ENCODE measurements around the gene TNNC1.

TNNC1 gene

DNA sequence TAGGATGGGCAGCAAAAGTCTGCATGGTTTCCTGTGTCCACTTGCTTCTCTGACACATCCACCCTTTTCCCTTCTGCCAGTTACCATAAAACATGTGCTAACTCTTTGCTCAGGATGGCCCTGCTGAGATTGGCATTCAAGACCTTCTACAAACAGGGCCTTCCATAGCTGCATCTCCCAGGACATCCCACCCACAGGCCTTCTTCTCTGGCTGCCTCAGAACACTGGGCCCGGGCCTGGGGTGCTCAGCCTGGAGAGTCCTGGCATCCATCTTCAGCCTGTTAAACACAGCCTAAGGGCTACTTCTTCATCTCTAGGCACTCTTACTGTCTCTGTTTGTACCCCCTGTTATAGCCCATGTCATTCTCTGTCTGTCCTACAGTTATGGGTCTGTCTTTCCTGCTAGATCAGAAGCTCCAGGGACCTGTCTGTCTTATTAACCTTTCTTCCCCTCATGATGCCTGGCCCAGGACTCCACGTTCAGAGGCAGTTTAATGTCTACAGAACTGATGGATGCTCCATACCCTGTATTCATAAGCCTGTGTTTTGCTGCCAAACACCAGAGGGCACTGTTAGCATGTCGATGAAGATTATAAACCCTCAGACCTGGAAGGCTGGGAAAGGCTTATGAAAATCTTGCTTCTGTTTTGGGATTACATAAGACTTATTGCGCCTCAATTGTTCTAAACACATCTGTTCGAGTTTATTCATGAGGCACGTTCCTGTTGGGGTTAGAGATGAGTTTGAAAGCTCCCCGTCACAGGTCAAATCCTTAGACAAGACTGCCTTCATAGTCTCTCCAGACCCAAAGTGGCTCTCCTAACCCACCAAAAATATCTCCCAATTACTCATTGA is 25.5 kb downstream of the TNNC1 start:
- DNase-seq, result no peak

DNA sequence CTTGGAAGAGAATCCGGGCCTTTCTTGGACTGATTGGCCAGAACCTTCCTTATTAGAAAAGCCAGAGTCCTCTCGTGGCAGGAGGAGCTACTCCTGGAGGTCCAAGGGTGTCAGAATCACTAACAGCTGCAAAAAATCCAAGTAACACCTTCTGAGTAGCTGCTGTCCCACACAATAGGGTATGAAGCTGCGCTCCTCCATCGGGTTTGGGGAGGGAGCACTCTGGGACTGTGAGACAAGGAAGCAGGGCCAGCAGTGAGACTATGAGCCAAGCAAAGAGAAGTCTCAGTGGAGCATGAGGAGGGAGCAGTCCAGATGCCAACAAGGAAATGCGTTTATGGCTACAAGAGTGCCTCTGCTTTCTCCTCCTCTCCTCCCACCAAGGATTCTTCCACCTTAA is 30.7 kb downstream of the TNNC1 start:
- no peak for DNase-seq

DNA sequence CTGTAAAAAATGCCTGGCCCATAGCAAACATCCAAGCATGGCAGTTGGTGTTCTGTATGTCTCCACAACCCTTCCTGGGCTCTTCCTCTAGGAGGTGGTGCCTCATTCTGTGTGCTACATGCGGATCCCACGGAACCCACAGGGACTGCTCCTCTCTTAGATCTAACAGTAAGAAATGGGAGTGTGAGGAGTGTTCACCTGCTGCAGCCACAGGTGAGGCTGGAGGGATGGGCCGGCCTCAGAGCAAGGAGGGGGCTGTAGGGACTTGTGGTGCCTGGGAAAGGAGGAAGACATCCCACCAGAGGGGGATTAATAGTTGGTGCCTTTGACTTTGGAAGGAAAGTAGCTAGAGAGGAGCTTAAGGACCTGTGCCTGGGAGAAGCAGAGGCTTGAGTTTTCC is 31.2 kb downstream of the TNNC1 start:
- no peak for DNase-seq

DNA sequence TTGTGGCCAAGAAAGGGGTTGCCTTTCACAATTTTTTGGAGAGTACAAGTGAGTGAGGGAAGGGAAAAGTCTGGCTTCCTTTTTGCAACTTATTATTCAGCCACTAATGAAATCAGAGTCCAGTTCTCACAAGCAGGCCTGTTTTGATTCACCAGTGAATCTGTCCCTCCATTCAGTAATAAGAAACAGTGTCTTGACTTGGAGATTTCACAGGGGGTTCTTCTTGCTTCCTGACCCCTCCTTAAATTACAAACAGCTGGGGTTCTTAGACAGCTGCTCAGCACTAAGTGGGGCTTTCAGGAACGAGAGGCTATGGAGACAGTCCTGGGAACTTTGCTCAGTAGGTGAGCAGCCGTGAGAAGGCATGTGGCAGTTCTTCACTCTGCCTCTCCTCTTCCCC is 33.5 kb downstream of the TNNC1 start:
- DNase-seq, result no peak

DNA sequence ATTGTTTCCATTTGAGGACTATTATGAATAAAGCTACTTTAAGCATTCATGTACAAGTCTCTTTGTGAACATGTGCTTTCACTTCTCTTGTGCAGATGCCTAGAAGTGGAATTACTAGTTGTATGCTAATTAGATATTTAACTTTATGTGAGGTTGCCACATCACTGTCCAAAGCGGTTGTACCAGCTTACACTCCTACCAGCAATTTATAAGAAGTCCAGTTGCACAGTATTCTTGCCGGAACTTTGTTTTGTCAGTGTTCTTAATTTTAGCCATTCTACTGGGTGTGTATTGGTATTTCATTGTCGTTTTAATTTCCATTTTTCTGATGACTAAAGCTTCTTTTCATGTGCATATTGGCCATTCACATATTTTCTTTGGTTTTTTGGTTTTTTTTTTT is 38.0 kb downstream of the TNNC1 start:
- DNase-seq, result no peak

DNA sequence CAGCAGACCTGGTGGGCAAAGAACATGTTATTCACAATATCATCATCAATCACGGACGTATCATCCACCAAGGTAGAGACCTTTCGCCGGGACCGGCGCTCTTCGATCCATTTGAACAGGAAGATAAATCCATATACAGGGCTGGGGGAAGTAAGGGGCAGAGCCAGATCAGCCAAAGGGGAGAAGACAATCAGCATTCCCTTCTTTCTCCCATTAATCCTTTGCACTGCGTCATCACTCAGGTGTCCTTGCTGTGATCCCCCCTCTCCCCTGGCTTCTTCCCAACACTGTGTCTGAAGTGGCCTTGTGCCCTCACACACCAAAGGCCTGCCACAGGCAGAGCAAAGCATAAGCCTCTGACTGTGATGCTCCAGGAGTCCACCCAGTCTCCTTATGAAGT is 45.4 kb downstream of the TNNC1 start:
- DNase-seq, result no peak

DNA sequence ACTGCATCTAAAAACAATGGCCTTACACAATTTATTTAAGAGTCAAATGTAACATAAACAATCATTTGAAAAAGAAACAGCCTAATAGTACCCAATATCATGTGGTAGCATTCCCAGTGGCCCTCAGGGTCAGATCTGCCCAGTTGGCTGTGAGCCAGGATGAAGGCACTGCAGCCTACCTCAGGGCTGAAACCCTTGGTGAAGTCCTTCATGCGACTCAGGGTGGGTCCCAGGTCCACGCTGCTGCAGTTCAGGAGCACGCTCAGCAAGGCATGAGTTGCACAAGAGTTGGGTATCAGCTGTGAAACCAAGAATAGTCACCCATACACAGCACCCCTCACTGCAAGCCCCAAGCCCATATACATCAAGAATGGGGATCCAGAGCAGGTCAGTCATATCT is 46.1 kb downstream of the TNNC1 start:
- DNase-seq, result no peak

DNA sequence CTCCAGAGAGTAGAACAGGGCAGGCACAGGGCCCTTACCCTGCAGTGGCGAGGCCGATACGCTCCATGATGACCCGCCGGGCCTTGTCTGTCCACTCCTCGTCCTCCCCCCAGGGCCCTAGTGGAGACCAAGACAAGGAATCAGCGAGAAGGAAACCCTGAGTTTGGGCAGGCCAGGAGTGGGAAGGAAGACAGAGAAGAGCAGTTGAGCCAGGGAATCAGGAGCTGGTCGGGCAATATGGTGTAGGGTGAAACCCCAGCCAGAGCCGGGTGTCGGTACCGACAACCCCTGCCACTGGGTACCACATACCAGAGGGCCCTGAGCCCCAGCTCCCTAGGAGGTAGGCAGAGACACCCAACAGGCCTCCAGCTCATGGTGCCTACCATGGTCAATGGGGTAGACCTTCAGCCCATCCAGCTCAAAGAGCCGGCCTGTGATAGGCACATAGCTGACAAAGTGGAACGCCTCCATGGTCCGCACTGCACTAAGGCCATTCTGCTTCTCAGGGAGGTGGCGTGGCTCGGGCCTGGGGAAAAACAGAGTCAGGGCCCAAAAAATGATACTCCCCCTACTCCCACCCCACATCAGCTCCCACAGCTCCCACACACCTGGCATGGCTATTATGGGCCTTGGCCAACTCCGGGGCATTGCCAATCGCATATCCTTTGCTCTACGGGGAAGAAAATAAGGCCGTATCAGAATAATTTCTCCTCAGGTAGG is 46.9 kb downstream of the TNNC1 start:
- DNase-seq, result no peak

DNA sequence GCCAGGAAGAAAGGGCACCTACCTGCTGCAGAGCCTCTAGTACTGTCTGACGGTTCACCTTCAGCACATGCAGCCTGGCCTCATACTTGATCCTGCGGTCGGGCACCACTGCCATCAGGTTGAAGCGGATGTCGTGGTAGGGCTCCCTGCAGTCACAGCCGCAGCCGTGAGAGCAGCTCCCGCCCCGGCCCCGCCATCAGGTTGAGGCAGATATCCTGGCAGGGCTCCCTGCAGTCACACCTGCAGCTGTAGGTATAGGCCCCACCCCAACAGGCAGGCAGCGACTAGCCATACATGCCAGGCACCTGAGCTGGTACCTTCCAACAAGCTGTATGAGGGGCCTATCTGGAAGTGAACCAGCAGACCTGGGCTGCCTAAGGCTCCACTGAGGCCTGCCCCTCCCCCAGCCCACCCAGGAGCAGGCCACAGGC is 47.6 kb downstream of the TNNC1 start:
- no peak for DNase-seq

DNA sequence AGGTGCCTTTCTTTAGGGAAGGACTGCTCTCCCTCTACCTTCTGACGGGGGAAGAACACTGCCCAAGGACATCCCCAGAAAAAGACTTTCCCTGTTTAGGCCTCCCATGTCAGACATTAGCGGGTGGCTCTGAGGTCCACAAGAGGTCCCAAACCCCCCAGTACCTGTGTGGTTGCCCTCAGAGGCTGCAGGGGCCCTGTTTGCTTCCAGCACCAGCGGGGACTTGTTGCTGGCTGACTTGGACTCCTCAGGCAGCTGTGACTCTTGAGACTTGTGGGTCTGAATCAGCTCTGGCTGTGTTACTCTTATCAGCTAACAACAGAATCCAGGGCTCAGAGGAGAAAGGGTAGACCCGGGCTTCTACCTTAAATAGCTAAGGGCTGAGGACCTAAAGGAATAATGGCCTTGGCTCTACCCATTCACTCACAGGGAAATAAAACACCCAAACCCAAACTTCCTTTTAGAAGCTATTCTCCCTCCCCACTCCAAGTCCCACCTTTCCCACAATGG is 48.2 kb downstream of the TNNC1 start:
- no peak for DNase-seq

DNA sequence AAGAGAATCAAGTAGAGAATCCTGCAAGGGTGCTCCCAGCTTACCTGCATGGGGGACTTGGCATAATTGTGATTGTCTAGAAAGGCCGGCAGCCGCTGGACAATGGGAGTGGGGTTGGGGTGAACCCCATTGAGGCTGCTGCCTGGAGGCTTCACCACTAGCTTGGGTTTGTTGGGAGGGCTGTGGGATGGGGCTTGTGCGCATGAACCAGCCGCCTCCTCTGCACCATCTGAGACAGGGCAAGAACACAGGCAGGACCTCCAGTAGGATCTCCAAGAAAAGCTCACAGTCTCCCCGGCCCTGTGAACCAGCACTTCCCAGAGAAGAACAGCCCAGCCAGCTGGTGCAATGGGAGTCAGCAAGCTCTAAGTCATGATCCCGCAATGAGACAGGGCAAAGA is 48.8 kb downstream of the TNNC1 start:
- DNase-seq, result no peak

DNA sequence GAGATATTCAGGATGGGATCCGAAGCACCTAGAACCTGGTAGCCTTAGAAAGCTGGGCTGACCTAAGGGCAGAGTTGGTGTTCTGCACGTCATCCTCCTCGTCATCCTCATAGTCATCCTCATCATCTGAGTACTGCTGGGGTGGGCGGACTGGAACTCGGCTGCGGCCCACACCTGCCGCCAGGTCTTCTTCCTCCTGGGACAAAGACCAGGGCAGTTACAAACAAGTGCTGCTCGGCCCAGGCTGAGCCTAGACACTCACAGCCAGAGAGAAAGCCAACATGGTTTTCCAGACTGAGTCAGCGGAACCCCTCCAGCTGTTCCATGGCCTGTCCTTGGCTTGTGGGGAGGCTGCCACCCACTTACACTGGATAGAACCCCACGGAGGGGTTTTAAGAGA is 49.5 kb downstream of the TNNC1 start:
- DNase-seq, result no peak

DNA sequence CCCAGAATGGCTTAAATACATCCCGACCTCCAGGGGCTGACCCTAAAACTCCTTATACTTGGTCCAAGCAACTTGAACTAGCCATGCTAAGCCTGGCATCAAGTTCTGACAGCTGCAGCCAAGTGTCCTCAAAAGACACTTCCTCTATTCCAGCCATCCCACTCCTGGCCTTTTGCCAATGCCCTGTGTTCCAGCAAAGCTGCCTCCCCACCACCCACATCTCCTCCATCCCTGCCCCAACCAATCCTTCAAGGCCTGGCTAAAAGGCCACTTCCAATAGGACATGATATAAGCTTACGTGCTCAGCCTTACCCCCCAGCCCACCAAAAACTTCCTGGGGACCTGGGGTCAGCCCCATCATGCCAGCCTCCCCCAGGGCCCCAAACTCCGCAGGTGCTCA is 49.9 kb downstream of the TNNC1 start:
- no peak for DNase-seq

DNA sequence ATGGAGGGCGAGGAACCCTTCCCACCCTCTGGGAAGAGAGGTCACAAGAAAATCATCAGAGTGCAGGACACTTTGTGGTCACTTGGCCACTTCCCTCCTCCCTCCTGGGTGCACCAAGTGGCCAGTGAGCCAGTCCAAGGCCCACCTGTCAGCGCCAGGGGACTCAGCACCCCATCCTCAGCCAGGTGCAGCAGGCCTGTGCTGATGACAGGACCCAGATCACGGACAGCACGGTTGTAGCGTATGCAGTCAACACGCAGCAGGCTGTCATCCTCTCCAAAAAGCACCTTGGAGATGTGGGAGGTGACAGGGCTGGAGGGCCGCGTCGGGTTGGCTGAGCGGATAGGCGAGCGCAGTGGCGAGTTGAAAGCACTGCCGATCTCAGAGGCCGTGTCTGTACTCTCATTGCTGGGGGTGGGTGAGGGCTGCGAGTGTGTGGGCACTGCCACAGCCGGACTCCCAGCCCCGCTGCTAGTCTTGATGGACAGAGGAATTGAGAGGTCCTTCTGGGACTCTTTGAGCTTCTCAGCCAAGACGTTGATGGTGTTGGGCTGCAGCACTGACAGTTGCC is 50.5 kb downstream of the TNNC1 start:
- DNase-seq, result no peak

DNA sequence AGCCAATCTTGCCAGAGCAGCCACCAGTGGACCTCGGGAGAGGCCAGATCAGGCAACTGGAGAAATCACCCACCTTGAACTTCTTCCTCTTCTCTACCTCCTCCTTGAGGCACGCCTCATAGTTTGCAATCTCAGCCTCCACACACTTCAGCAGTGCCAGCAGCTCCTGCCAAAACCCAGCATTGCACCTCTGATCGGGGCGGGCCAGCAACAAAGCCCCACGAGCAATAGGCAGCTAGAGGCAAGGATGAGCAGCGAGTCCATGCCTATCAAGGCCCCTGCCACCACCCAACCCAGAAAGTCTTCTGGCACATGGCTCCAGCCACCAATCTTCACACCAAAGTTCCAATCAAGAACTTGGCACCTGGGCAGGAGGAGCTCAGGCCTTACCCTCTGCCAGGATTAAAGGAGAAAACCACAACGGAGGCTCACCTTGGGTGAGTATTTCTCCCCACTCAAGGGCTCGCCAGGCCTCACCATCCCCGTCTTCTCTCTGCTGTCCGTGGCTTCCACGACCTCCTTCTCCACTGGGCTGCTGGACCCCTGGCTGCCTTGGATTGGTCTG is 51.1 kb downstream of the TNNC1 start:
- DNase-seq, result no peak

DNA sequence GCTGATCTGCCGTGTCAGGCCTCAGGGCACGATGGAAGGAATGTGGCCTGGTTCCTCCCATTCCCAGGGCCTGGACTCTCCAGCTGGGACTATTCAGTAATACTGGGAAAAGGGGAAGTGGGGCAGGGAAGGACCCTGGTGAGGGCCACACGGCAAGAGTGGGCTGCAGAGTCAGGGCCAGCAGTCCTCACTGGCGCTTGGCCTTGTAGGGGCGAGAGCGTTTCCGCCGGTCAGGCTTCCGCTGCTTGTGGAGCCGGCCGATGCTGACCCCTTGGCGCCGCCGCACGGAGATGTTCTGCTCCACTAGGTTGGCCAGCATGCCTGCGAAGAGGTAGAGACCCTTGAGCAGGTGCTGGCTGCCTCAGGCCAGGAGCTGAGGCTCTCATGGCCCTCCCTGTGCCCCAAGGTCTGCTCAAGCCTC is 51.7 kb downstream of the TNNC1 start:
- DNase-seq, result no peak

DNA sequence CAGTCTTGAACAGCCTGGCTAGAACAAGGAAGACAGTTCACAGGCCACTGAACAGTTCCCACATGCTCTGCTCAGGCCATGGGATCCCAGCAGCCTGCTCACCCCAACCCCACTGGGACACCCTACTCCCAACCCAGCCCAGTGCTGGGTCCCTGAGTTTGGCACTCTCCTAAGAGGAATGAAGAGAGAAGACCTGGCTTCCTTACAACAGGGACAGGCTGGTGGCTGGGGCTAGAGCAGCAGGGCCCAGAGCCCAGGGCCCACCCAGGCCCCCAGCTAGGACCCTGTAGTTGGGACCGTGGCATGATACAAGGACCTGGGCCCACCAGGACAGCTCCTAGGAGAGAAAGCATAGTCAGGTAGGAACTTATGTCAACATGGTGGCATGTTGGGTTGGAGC is 52.3 kb downstream of the TNNC1 start:
- DNase-seq, result no peak
